WTC11 (cell line): Measurements from ENCODE around the gene WDFY4. TPM values are rescaled to one million over a fixed set of nuclear protein-coding genes. Genes with fewer than 3 reads are reported as not detected.

Experiments used
- ATAC-seq: fragments of 200-7000 bp; cut with Tn5 transposase; 2 replicates; pipeline ENCODE4 v1.10.0; 2021; ENCODE audit warnings: mild to moderate bottlenecking, moderate library complexity
- CTCF ChIA-PET: fragments of 300-600 bp; sonication (Branson Sonifier 250); formaldehyde crosslinking; loops from one replicate; lab custom pipeline; 2021; ENCODE audit warnings: antibody characterized with exemption; lab: Charles Lee
- POLR2A ChIA-PET: fragments of 350-600 bp; sonication (Branson Sonifier 250); formaldehyde crosslinking; loops from one replicate; lab custom pipeline; 2021; ENCODE audit warnings: antibody characterized with exemption; lab: Charles Lee
- DNase-seq: peaks from one replicate; pipeline ENCODE4 v3.0.0; 2021; ENCODE audit warnings: low spot score
- H3K27ac Mint-ChIP-seq: 2 replicates; pipeline ENCODE4 v1.8.0; 2021; ENCODE audit warnings: mixed read lengths
- H3K27me3 Mint-ChIP-seq: 2 replicates; pipeline ENCODE4 v1.8.0; 2021; ENCODE audit warnings: low read depth, mild to moderate bottlenecking, moderate library complexity, mixed read lengths
- H3K36me3 Mint-ChIP-seq: 2 replicates; pipeline ENCODE4 v1.8.0; 2021; ENCODE audit warnings: mixed read lengths
- H3K4me1 Mint-ChIP-seq: 2 replicates; pipeline ENCODE4 v1.8.0; 2022; ENCODE audit warnings: mixed read lengths
- H3K4me3 Mint-ChIP-seq: 2 replicates; pipeline ENCODE4 v1.8.0; 2021; ENCODE audit warnings: mild to moderate bottlenecking, moderate library complexity, mixed read lengths
- H3K9me3 Mint-ChIP-seq: 2 replicates; pipeline ENCODE4 v1.8.0; 2021; ENCODE audit warnings: mixed read lengths
- ARID4B ChIP-seq: sonication (generic); formaldehyde crosslinking; IDR thresholded peaks from 2 replicates; pipeline ENCODE4 v1.8.0; 2023; ENCODE audit warnings: missing genetic modification reagents, mild to moderate bottlenecking, borderline replicate concordance
- ATF1 ChIP-seq: sonication (generic); formaldehyde crosslinking; IDR thresholded peaks from 2 replicates; pipeline ENCODE4 v1.8.1; 2023; ENCODE audit warnings: mild to moderate bottlenecking, moderate library complexity, missing genetic modification reagents
- ATF2 ChIP-seq: sonication (generic); formaldehyde crosslinking; IDR thresholded peaks from 2 replicates; pipeline ENCODE4 v1.8.1; 2022; ENCODE audit warnings: low read depth, missing genetic modification reagents, borderline replicate concordance
- ELF4 ChIP-seq: sonication (generic); formaldehyde crosslinking; IDR thresholded peaks from 2 replicates; pipeline ENCODE4 v1.8.1; 2022; ENCODE audit warnings: low read depth, mild to moderate bottlenecking, moderate library complexity, missing genetic modification reagents
- FOXJ3 ChIP-seq: sonication (generic); formaldehyde crosslinking; IDR thresholded peaks from 2 replicates; pipeline ENCODE4 v1.9.0; 2021; ENCODE audit warnings: missing genetic modification reagents, mild to moderate bottlenecking, borderline replicate concordance
- JUN ChIP-seq: sonication (generic); formaldehyde crosslinking; IDR thresholded peaks from 2 replicates; pipeline ENCODE4 v1.8.0; 2023; ENCODE audit warnings: mild to moderate bottlenecking, missing genetic modification reagents
- MAX ChIP-seq: sonication (generic); formaldehyde crosslinking; IDR thresholded peaks from 2 replicates; pipeline ENCODE4 v1.8.0; 2022; ENCODE audit warnings: mild to moderate bottlenecking, missing genetic modification reagents
- ZBTB21 ChIP-seq: sonication (generic); formaldehyde crosslinking; IDR thresholded peaks from 2 replicates; pipeline ENCODE4 v1.8.1; 2023; ENCODE audit warnings: mild to moderate bottlenecking, missing genetic modification reagents, borderline replicate concordance
- ZNF219 ChIP-seq: sonication (generic); formaldehyde crosslinking; IDR thresholded peaks from 2 replicates; pipeline ENCODE4 v1.8.0; 2023; ENCODE audit warnings: missing genetic modification reagents, mild to moderate bottlenecking, borderline replicate concordance
- ZNF232 ChIP-seq: sonication (generic); formaldehyde crosslinking; IDR thresholded peaks from 2 replicates; pipeline ENCODE4 v1.8.0; 2022; ENCODE audit warnings: mild to moderate bottlenecking, missing genetic modification reagents
- ZNF532 ChIP-seq: fragments of 250-450 bp; sonication (Bioruptor Pico); IDR thresholded peaks from 2 replicates; pipeline ENCODE4 v1.9.0; 2021; ENCODE audit warnings: mild to moderate bottlenecking, borderline replicate concordance
- total RNA-seq: library from RNA; stranded (reverse); gene quantifications from 3 replicates; pipeline ENCODE4 v1.2.3, GENCODE V29; 2021
- TF ChIP-seq, protein P1 (sequence below): sonication (generic); formaldehyde crosslinking; IDR thresholded peaks from 2 replicates; pipeline ENCODE4 v1.8.1; 2022; ENCODE audit warnings: missing genetic modification reagents, borderline replicate concordance
- TF ChIP-seq, protein P2 (sequence below): sonication (generic); formaldehyde crosslinking; IDR thresholded peaks from 2 replicates; pipeline ENCODE4 v1.8.0; 2023; ENCODE audit warnings: missing genetic modification reagents

Gene WDFY4
- total RNA-seq, 1 experiment from 2014 or later = 0.13 TPM

GRCh38 chr10:48777110-48777509, 92.4 kb downstream of the WDFY4 start:
- no peaks in the 10 kb centered on the region for H3K4me1 Mint-ChIP-seq
- TF ChIP-seq ZBTB21 (CRISPR knock-in tag) = no peak
- TF ChIP-seq MAX (CRISPR knock-in tag) = no peak
- TF ChIP-seq ATF1 = no peak
- TF ChIP-seq, protein P1, sequence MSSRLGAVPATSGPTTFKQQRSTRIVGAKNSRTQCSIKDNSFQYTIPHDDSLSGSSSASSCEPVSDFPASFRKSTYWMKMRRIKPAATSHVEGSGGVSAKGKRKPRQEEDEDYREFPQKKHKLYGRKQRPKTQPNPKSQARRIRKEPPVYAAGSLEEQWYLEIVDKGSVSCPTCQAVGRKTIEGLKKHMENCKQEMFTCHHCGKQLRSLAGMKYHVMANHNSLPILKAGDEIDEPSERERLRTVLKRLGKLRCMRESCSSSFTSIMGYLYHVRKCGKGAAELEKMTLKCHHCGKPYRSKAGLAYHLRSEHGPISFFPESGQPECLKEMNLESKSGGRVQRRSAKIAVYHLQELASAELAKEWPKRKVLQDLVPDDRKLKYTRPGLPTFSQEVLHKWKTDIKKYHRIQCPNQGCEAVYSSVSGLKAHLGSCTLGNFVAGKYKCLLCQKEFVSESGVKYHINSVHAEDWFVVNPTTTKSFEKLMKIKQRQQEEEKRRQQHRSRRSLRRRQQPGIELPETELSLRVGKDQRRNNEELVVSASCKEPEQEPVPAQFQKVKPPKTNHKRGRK = no peak
- TF ChIP-seq FOXJ3 (CRISPR knock-in tag) = no peak
- TF ChIP-seq, all 79 proteins: peak for 0
- no peak overlapping the region for H3K27ac Mint-ChIP-seq
- POLR2A ChIA-PET = no interaction called here
- no peaks in the 10 kb centered on the region for H3K36me3 Mint-ChIP-seq
- H3K4me3 Mint-ChIP-seq = no peak overlapping the region
- no peaks in the 10 kb centered on the region for H3K27me3 Mint-ChIP-seq
- peaks cover 2% of the 10 kb centered on the region for H3K9me3 Mint-ChIP-seq
- CTCF ChIA-PET = no interaction called here
- ATAC-seq = no peak
- no peak for DNase-seq

GRCh38 chr10:48778193-48778857, 93.7 kb downstream of the WDFY4 start:
- no peaks in the 10 kb centered on the region for H3K4me1 Mint-ChIP-seq
- no peak for ATAC-seq
- no peak overlapping the region for H3K27ac Mint-ChIP-seq
- ChIA-PET POLR2A (no interaction called here), CTCF (no interaction called here)
- no peaks in the 10 kb centered on the region for H3K36me3 Mint-ChIP-seq
- no peaks in the 10 kb centered on the region; the same call in 1 of the 2 replicates for H3K9me3 Mint-ChIP-seq
- H3K4me3 Mint-ChIP-seq = no peak overlapping the region
- TF ChIP-seq JUN (CRISPR knock-in tag) (no peak), ARID4B (CRISPR knock-in tag) (no peak), ATF2 (no peak)
- TF ChIP-seq, protein P2, sequence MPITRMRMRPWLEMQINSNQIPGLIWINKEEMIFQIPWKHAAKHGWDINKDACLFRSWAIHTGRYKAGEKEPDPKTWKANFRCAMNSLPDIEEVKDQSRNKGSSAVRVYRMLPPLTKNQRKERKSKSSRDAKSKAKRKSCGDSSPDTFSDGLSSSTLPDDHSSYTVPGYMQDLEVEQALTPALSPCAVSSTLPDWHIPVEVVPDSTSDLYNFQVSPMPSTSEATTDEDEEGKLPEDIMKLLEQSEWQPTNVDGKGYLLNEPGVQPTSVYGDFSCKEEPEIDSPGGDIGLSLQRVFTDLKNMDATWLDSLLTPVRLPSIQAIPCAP (CRISPR knock-in tag) = no peak
- TF ChIP-seq, all 79 proteins: peak for 0
- no peak for DNase-seq
- no peaks in the 10 kb centered on the region for H3K27me3 Mint-ChIP-seq

GRCh38 chr10:48779077-48779476, 94.4 kb downstream of the WDFY4 start:
- CTCF ChIA-PET = no interaction called here
- DNase-seq = no peak
- Mint-ChIP-seq H3K4me3 (no peak overlapping the region), H3K27me3 (no peaks in the 10 kb centered on the region), H3K9me3 (no peaks in the 10 kb centered on the region; the same call in 1 of the 2 replicates), H3K27ac (no peak overlapping the region), H3K4me1 (no peaks in the 10 kb centered on the region), H3K36me3 (no peaks in the 10 kb centered on the region)
- POLR2A ChIA-PET = no interaction called here
- ATAC-seq = no peak
- TF ChIP-seq ELF4 (CRISPR knock-in tag) = no peak
- TF ChIP-seq ZNF232 (CRISPR knock-in tag) = no peak
- no peak for TF ChIP-seq ZNF219 (CRISPR knock-in tag)
- no peak for TF ChIP-seq ZNF532 (CRISPR knock-in tag)
- no peak for TF ChIP-seq ARID4B (CRISPR knock-in tag)
